Mesenchymal stem cell (in vitro differentiated cells and primary cell): ENCODE data around the gene MAT2B.
A peak's percentile ranks its signal among the peaks of the same experiment; 100 is the strongest.

Experiments
- DNase-seq: peaks from one replicate; pipeline ENCODE4 v3.0.0-alpha.2; 2013
- H2AFZ ChIP-seq: one replicate; pipeline ENCODE4 v1.6.1; 2013; ENCODE audit warnings: low read depth, mild to moderate bottlenecking, control low read depth, inconsistent platforms, low read length, moderate library complexity
- H2AK5ac ChIP-seq: 2 replicates; pipeline ENCODE4 v1.6.1; 2013; ENCODE audit warnings: low read length, moderate library complexity, mild to moderate bottlenecking, inconsistent platforms; ENCODE audit not compliant: severe bottlenecking
- H2BK120ac ChIP-seq: one replicate; pipeline ENCODE4 v1.6.1; 2013; ENCODE audit warnings: low read depth, mild to moderate bottlenecking, inconsistent platforms, low read length, moderate library complexity
- H2BK12ac ChIP-seq, 2 experiments: one replicate each; pipeline ENCODE4 v1.6.1; 2013; ENCODE audit warnings: inconsistent platforms in 2 of 2, low read length in 2 of 2, mild to moderate bottlenecking in 2 of 2, moderate library complexity in 2 of 2, control low read depth in 1 of 2
- H2BK15ac ChIP-seq: one replicate; pipeline ENCODE4 v1.6.1; 2013; ENCODE audit warnings: mild to moderate bottlenecking, low read depth, inconsistent platforms; ENCODE audit not compliant: poor library complexity, severe bottlenecking
- H2BK5ac ChIP-seq: 2 replicates; pipeline ENCODE4 v1.6.1; 2013; ENCODE audit warnings: low read depth, mild to moderate bottlenecking, low read length, control low read depth, inconsistent platforms; ENCODE audit not compliant: poor library complexity, severe bottlenecking
- H3K14ac ChIP-seq, 2 experiments: one replicate each; pipeline ENCODE4 v1.6.1; 2013; ENCODE audit warnings: inconsistent platforms in 2 of 2, low read length in 2 of 2, control low read depth in 1 of 2, mild to moderate bottlenecking in 1 of 2, moderate library complexity in 1 of 2
- H3K18ac ChIP-seq, 2 experiments: one replicate each; pipeline ENCODE4 v1.6.1; 2013; ENCODE audit warnings: inconsistent platforms in 2 of 2, low read length in 2 of 2, control low read depth in 1 of 2, low read depth in 1 of 2, mild to moderate bottlenecking in 1 of 2
- H3K23ac ChIP-seq, 2 experiments: one replicate each; pipeline ENCODE4 v1.6.1; 2013; ENCODE audit warnings: inconsistent platforms in 2 of 2, low read length in 2 of 2, mild to moderate bottlenecking in 2 of 2, moderate library complexity in 2 of 2, control low read depth in 1 of 2
- H3K27ac ChIP-seq: 2 replicates; pipeline ENCODE4 v1.5.1; 2013; ENCODE audit warnings: mild to moderate bottlenecking, moderate library complexity, low read length, control low read depth, inconsistent platforms; ENCODE audit not compliant: poor library complexity, severe bottlenecking
- H3K27me3 ChIP-seq, 2 experiments: 2 replicates each; pipeline versions ENCODE4 v1.6.1 to v1.7.0; 2013; ENCODE audit warnings: low read length in 2 of 2, mild to moderate bottlenecking in 2 of 2, moderate library complexity in 2 of 2, control low read depth in 1 of 2, inconsistent platforms in 1 of 2; ENCODE audit not compliant: control insufficient read depth in 1 of 2, insufficient read depth in 1 of 2
- H3K36me3 ChIP-seq, 2 experiments: 2 replicates each; pipeline versions ENCODE4 v1.6.1 to v1.7.0; 2013; ENCODE audit warnings: low read length in 2 of 2, control low read depth in 1 of 2, inconsistent platforms in 1 of 2, low read depth in 1 of 2, mild to moderate bottlenecking in 1 of 2; ENCODE audit not compliant: insufficient read depth in 2 of 2, control insufficient read depth in 1 of 2
- H3K4ac ChIP-seq, 2 experiments: one replicate each; pipeline ENCODE4 v1.6.1; 2013; ENCODE audit warnings: inconsistent platforms in 2 of 2, low read length in 2 of 2, mild to moderate bottlenecking in 2 of 2, moderate library complexity in 2 of 2, control low read depth in 1 of 2, low read depth in 1 of 2
- H3K4me1 ChIP-seq: 2 replicates; pipeline ENCODE4 v1.6.1; 2013; ENCODE audit warnings: low read depth, low read length, control low read depth; ENCODE audit not compliant: control insufficient read depth, insufficient read depth
- H3K4me2 ChIP-seq: 2 replicates; pipeline ENCODE4 v1.6.1; 2013; ENCODE audit warnings: low read length, mild to moderate bottlenecking, inconsistent platforms; ENCODE audit not compliant: poor library complexity, severe bottlenecking
- H3K4me3 ChIP-seq, 2 experiments: 2 replicates each; pipeline versions ENCODE4 v1.5.1 to v1.7.0; 2013; ENCODE audit warnings: low read length in 2 of 2, mild to moderate bottlenecking in 2 of 2, control low read depth in 1 of 2, low read depth in 1 of 2; ENCODE audit not compliant: insufficient read depth in 1 of 2
- H3K79me1 ChIP-seq: replicated peaks from 2 replicates; pipeline ENCODE4 v1.6.1; 2013; ENCODE audit warnings: mild to moderate bottlenecking, control low read depth, low read length, inconsistent platforms; ENCODE audit not compliant: poor library complexity, severe bottlenecking
- H3K9ac ChIP-seq: 2 replicates; pipeline ENCODE4 v1.7.0; 2013; ENCODE audit warnings: mild to moderate bottlenecking, low read length, moderate library complexity
- H3K9me3 ChIP-seq: 2 replicates; pipeline ENCODE4 v1.7.0; 2013; ENCODE audit warnings: mild to moderate bottlenecking, low read length; ENCODE audit not compliant: control insufficient read depth
- H4K8ac ChIP-seq: one replicate; pipeline ENCODE4 v1.6.1; 2013; ENCODE audit warnings: inconsistent platforms, mild to moderate bottlenecking, low read length, moderate library complexity
- H4K91ac ChIP-seq: one replicate; pipeline ENCODE4 v1.6.1; 2013; ENCODE audit warnings: mild to moderate bottlenecking, low read length, inconsistent platforms
- WGBS: methylation state at CpG from one replicate; pipeline ENCODE4 v1.1.7; 2013; ENCODE audit warnings: mixed read lengths; 5-methylcytosine and 5-hydroxymethylcytosine counted together

MAT2B gene

DNA sequence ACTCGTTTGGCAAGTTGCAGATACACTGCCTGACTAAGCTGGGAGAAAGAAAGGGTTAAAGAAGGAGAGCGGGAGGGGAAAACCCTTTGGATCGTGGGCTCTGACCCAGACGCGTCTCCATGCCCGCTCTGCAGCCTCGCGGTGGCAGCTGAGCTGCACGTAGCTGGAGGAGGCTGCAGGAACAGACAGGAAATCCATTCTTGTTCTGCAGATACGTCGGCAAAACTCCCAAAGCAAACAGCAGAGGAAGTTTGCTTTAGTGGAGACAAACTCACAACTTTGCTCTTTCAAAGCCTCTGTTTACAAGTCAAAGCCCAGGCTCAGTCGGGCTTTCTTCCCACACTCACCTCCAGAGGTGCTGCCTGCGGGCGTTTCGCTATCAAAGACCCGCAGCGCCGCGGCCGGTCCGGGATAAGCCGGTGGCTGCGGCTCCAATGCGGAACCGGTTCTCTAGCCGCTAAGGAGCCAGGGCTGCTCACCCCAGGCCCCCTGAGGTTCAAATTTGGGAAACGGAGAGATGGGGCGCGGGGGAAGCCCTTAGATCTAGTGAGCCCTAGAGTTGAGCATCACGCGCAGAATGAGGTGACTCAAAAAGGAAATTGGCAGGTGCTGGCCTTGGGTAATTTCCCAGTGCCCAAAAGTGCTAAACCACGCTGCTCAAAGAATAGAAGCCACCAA, 60.7 kb downstream of the MAT2B start:
- Histone ChIP-seq H3K9me3 (no peaks in the 10 kb centered on the region), H4K8ac (no peak overlapping the region), H3K18ac (peak overlapping the region; percentile 48 to 70), H2AFZ (peak overlapping the region; percentile 79), H3K4me2 (peak overlapping the region; percentile 74), H4K91ac (peak overlapping the region; percentile 30), H3K27me3 (peaks cover 0 to 68% of the 10 kb centered on the region in 2 experiments), H2BK5ac (no peak overlapping the region), H3K4ac (peak overlapping the region in 1 of 2 experiments; percentile 4), H3K79me1 (no peaks in the 10 kb centered on the region), H2BK120ac (peak overlapping the region; percentile 64), H3K36me3 (no peaks in the 10 kb centered on the region), H2BK12ac (peak overlapping the region; percentile 18 to 70), H3K4me3 (peak overlapping the region; percentile 29 to 77), H3K9ac (peak overlapping the region; percentile 50), H2AK5ac (no peak overlapping the region), H2BK15ac (peak overlapping the region; percentile 57), H3K27ac (no peak overlapping the region), H3K14ac (no peak overlapping the region), H3K23ac (peak overlapping the region in 1 of 2 experiments; percentile 83), H3K4me1 (peaks cover 8% of the 10 kb centered on the region)
- peak; percentile 41 for DNase-seq
- 7% methylated on average over 32 of the region's 32 CpGs for WGBS

DNA sequence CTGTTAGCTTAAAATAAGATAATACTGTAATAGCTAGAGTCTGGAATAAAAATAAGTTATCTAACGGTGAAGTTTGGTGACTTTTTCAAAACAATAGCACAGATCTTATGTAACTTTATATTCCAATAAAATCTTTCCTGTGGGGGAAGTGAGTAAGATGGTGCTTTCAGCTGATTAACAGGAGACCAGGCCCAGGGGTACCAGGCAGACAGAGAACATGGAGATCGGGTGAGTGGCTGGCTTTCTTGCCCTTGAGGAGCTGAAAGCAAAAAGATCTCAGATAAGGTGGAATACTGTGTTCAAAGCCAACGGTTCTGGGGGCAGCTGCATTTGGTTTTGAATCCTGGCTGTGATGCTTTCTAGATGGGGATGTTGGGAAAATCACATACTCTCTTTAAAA, 61.3 kb downstream of the MAT2B start:
- Histone ChIP-seq H3K4me2 (no peak overlapping the region), H3K27ac (no peak overlapping the region), H2BK120ac (no peak overlapping the region), H4K91ac (no peak overlapping the region), H2BK5ac (no peak overlapping the region), H3K4ac (no peak overlapping the region), H2BK12ac (no peak overlapping the region), H3K27me3 (peaks cover 0 to 68% of the 10 kb centered on the region in 2 experiments), H3K23ac (no peak overlapping the region), H3K14ac (no peak overlapping the region), H3K36me3 (no peaks in the 10 kb centered on the region), H3K4me1 (peaks cover 8% of the 10 kb centered on the region), H3K79me1 (no peaks in the 10 kb centered on the region), H2AK5ac (no peak overlapping the region), H3K18ac (no peak overlapping the region), H4K8ac (peak overlapping the region; percentile 27), H3K4me3 (peak overlapping the region in 1 of 2 experiments; percentile 77), H2AFZ (no peak overlapping the region), H3K9me3 (no peaks in the 10 kb centered on the region), H2BK15ac (no peak overlapping the region), H3K9ac (no peak overlapping the region)
- DNase-seq = no peak
- 51% methylated on average over 2 of the region's 3 CpGs for WGBS

DNA sequence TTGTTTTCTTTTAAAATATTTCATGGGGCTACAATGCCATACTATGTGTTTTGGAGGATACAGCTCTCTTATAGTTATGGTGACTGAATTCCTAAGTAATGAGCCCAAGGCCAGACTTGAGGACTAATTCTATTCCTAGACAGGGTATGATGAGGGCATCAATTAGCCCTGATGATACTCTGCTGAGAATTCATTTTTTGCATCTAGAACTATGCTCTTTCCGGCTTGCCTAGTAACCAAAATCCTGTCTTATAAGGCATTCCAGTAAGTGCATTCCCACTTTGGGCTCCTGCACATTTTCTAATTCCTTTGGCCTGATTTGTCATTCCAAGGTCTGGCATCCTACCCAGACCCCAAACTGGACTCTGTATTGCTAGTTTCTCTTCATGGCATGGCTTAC, 62.4 kb downstream of the MAT2B start:
- Histone ChIP-seq H3K18ac (no peak overlapping the region), H3K79me1 (no peaks in the 10 kb centered on the region), H2AFZ (no peak overlapping the region), H3K4ac (peak overlapping the region in 1 of 2 experiments; percentile 26), H4K8ac (no peak overlapping the region), H2BK12ac (no peak overlapping the region), H3K4me3 (no peak overlapping the region), H3K23ac (no peak overlapping the region), H3K36me3 (no peaks in the 10 kb centered on the region), H2AK5ac (no peak overlapping the region), H2BK120ac (no peak overlapping the region), H3K9me3 (no peaks in the 10 kb centered on the region), H3K27me3 (peaks cover 0 to 58% of the 10 kb centered on the region in 2 experiments), H2BK5ac (no peak overlapping the region), H3K27ac (no peak overlapping the region), H3K14ac (no peak overlapping the region), H4K91ac (no peak overlapping the region), H2BK15ac (no peak overlapping the region), H3K4me1 (peaks cover 8% of the 10 kb centered on the region), H3K4me2 (no peak overlapping the region), H3K9ac (no peak overlapping the region)
- 89% methylated on average over 1 of the region's 1 CpG for WGBS
- DNase-seq = no peak
